ENCODE results near the gene TOMM34.

TOMM34 gene

GRCh38 chr20:44930517-44931168 lies 29.6 kb downstream of the TOMM34 start:
- DNase-seq (ENCODE audit: low read depth), result no peak

DNA sequence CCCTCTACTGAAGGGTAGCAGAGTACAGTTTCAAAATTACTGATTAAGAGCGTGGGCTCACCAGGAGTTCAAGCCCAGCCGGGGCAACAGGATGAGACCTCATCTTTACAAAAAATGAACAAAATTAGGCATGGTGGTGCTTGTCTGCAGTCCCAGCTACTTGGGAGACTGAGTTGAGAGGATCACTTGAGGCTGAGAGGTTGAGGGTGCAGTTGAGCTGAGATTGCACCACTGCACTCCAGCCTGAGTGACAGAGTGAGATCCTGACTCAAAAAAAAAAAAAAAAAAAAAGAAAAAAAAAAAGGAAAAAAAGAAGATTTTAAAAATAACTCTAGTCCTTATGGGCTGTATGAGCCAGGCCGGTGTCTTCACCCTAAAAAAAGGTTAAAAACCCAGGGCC lies 31.6 kb downstream of the TOMM34 start:
- no peak for DNase-seq (ENCODE audit: low read depth)

- DNase-seq (ENCODE audit: low read depth), result no peak
Observed at GRCh38 chr20:44924541-44924940, 35.7 kb downstream of the TOMM34 start.

DNA sequence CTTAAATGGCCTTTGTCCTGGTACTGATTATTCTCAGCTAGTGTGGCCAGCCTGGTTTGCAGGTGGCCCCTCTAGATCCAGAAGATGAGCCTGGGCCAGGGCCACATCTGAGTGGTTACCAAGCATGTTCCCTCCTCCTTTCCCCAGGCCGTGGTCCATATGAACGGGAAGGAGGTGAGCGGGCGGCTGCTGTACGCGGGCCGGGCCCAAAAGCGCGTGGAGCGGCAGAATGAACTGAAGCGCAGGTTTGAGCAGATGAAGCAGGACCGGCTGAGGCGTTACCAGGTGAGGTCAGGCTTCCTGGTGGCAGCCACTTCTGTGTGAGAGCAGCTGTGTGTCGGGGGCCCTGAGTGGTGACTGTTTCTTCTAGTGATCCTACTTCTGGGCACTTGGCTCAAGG lies 38.8 kb downstream of the TOMM34 start:
- DNase-seq (ENCODE audit: low read depth), result no peak

- no peak for DNase-seq (ENCODE audit: low read depth)
Observed at GRCh38 chr20:44918761-44919160, 41.4 kb downstream of the TOMM34 start.

- DNase-seq (ENCODE audit: low read depth), result no peak
Observed at GRCh38 chr20:44918342-44918741, 41.9 kb downstream of the TOMM34 start.

GRCh38 chr20:44917399-44917798 lies 42.8 kb downstream of the TOMM34 start:
- no peak for DNase-seq (ENCODE audit: low read depth)

DNA sequence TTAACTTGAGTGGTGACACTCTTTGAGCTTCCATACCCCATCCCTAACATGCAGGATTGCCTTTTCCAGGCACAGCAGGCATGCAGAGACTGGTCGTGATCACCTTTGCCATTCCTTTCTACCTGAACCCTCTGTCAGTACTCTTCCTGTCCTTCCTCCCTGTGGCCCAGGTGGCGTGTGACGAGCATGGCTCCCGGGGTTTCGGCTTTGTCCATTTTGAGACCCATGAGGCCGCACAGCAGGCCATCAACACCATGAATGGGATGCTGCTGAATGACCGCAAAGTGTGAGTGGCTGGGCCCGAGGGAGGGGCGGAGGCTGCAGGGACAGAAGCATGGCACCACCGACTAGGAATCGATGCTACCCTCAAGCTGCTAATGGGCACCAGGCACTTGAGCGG lies 43.6 kb downstream of the TOMM34 start:
- no peak for DNase-seq (ENCODE audit: low read depth)

DNA sequence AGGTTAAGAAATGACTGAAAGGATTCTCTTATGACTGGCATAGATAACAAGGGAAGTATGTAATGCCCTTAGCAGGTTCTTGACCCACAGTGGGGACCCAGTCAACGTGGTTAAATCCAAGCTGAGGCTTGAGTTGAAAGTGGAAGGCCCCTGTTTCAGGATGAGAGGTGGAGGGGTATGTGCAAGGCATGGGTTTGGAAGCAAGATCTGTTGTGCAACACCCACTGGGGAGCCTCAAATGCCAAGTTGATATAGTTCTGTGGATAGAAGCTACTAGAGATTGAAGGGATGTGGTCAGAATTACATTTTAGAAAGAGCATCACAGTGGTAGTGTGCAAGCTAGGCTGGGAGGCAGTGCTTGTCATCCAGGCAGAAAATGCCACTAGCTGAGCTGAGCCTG lies 45.3 kb downstream of the TOMM34 start:
- DNase-seq (ENCODE audit: low read depth), result no peak

DNA sequence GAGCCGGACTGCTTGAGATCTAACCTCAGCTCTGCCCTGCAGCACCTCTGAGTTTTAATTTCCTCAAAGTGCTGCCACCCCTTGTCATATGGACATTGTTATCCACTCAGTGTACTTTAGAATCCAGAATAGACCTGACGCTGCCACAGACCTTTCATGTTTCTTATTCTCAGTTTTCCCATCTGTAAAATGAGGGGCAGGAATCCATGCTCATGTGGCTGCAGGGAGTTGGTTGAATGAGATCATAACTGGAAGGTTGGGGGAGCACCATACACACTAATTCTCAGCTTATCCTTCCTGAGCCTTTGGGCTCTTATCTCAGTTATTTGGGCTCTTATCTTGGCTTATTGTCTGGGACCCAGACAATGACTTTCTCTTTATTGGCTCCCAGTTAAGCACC lies 48.0 kb downstream of the TOMM34 start:
- no peak for DNase-seq (ENCODE audit: low read depth)

- no peak for DNase-seq (ENCODE audit: low read depth)
Observed at GRCh38 chr20:44911264-44911921, 48.8 kb downstream of the TOMM34 start.

- no peak for DNase-seq (ENCODE audit: low read depth)
Observed at GRCh38 chr20:44910690-44911262, 49.4 kb downstream of the TOMM34 start.

DNA sequence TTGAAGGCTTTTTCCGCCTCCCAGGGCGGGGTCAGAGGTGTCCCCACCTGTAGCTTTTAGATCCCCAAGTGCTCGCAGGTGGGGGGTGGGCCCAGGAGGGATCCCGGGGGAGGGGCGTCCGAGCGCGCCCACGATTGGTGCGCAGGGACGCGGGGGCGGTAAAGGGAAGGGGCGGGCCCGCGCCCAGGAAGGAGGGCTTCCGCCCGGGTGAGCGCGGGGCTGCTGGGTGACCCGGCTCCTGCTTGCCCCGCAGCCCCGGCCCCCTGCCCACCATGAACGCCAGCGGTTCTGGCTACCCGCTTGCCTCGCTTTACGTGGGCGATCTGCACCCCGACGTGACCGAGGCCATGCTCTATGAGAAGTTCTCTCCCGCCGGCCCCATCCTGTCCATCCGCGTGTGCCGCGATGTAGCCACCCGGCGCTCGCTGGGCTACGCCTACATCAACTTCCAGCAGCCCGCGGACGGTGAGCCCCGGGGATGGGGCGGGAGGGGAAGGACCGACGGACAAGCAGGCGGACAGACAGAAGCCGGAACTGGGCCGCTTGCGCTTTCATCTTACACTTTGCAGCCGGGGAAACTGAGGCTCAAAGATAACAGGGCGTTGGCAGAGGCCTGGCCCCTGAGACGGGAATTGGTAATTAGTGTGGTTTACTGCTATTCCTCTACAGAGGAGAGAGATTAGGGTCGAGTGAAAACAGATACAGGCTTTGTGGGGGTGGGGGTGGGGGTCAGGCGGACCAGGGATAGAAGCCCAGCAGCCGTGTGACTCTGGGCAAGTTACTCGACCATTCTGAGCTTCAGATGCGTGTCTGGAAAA lies 50.1 kb downstream of the TOMM34 start, which contains the start of gene PABPC1L:
TSS of gene PABPC1L (plus strand) at position 189 of the 818 bp plus-strand sequence. CDS start at position 273, 84 bp downstream.
- DNase-seq (ENCODE audit: low read depth), result peak; percentile 73

DNA sequence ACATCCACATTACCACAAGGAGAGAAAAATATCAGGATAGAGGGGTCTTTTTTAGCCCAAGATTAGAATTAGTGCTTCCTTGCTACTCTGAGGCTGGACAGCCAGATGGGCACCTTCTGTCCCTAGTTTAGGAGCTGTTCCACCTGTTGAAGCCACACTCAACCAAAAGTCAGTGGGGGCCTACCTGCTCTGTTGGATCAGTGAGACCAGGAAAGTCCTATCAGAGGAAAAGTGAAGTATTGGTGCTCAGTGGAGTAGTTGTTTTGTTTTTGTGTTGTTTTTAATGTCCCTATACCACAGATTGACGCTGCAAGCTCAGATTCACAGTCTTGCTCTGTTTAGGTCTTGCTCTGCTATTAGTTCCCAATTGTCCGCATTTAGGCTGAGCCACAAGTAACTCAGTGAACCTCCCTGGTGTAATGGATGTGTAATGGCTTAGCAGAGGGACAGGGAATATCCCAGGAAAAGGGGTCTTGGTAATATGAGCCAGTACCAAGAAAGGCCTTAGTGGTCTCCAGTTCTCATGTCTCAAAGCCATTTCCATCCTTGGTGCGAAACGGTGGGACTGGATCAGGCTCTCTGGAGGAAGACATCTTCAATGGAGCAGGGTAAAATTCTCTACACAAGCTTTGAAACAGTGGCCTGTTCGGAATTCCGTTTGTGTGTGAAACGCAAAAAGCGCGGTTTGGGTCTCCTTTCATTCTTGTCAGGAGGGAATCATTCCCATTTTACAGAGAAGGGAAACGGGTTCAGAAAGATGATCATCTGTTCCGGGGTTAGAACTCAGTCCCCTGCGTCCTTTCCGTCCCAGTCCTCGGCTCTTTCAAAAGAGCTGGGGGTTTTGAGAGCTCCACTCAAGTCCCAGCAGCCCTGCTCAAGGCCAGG lies 51.0 kb downstream of the TOMM34 start:
- DNase-seq (ENCODE audit: low read depth), result no peak

DNA sequence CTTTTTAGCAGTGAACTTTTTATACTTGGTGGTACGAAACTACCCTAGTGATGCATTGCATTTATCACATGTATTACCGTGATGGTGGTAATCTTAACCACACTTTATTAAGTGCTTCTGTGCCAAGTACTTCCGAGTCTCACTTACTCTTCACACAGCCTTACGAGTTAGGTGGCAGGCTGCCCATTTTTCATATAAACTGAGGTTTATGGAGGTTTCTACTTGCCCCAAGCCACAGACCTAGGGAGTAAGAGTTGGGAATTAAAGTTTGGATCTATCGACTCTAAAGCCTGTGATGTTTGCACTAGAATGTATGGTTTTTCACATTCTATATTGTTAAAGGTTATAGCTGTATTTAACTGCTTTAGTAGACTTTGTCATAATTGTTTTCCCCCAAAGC lies 55.8 kb downstream of the TOMM34 start:
- DNase-seq (ENCODE audit: low read depth), result no peak

GRCh38 chr20:44901974-44902373 lies 58.2 kb downstream of the TOMM34 start:
- no peak for DNase-seq (ENCODE audit: low read depth)

DNA sequence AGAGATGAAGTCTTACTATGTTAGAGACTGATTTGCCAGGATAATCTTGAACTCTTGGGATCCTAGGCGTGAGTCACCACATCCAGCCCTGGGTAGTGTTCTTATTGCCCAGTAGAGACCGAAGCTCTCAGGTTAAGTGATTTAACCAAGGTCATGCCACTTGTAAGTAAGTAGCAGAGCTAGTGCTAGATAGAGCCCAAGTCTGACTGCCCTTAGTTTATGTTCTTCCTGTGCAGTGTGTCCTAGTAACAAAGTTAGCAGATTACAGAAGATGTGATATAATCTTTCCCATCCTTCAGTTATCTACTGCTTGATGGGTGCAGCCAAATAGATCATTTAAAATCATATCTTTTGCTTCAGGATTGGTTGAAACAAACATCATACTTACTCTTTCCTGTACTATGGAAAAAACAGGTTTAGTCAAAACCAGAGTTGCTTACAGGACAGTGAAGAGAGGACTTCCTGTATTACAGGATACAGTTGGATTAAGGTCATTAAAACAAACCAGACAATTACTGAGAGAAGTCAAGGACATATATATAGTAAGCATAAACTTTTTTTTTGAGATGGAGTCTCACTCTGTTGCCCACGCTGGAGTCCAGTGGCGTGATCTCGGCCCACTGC lies 59.9 kb downstream of the TOMM34 start:
- DNase-seq (ENCODE audit: low read depth), result no peak

DNA sequence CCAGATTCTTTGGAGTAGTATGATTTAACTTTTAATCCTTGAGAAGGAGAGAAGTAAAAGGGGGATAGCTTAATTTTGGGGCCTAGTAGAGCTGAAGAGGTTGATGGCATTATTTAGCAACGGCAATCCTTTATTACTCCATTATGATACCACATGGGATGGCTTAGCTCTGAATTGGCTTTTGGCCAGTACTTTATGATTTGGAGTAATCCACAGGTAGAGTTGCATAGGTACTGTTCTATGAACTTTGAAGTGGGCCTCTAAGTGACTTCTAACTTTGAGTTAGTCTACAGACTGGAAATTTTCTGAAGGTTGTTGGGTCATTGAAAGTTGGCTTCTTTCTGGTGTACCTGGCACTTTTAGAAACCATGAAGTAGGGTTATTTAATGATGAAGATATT lies 63.1 kb downstream of the TOMM34 start:
- DNase-seq (ENCODE audit: low read depth), result no peak

DNA sequence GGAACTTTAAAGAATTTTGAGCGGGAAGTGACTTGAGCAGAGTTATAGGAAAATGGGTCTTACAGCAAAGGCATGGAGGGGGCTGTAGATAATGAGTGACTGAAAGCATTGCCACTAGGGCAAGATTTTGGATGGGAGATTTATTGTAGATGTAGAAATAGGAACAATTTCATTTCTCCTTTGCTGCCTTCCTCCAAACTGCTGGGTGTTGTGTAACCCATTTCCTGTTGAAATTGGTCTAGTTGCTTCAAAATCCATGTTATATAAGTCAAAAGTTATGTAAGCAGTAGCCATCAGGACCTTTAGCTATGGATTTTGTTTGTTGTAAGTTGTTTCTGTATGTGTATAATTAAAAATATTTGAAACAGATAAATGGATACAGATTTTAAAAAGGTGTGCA lies 63.6 kb downstream of the TOMM34 start:
- DNase-seq (ENCODE audit: low read depth), result no peak

DNA sequence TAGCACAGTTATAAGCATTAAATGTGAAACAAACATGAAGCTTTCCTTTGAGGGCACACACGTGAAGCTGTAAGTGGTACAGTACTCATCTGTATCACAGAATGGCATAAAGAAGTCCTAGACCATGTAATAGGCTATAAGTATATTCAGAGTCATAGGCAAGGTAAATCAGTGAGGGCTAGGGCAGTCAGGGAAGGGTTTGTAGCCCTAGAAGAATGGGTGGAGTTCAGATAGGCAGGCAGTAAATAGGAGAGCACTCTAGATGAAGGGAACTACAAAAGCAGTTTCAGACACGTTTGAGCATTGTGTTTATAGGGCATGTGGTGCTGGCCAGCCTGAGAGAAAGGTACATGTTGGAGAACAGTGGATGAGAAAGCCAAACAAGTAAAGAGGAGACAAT lies 65.2 kb downstream of the TOMM34 start:
- no peak for DNase-seq (ENCODE audit: low read depth)

Measured in T-helper 22 cell (primary cell).